GM23338 (cell line): Measurements from ENCODE around the gene LARGE1. TPM values are rescaled to one million over a fixed set of nuclear protein-coding genes. Genes with fewer than 3 reads are reported as not detected.

Source experiments
- ATAC-seq: fragments of 200-7000 bp; cut with Tn5 transposase; 3 replicates; pipeline ENCODE4 v1.9.1; 2020
- DNase-seq: peaks from one replicate; pipeline ENCODE4 v3.0.0-alpha.2; 2015; ENCODE audit warnings: low spot score
- H2AFZ ChIP-seq: fragments of 200-600 bp; sonication (generic); 2 replicates; pipeline ENCODE4 v1.8.0; 2016; ENCODE audit warnings: antibody characterized with exemption, mild to moderate bottlenecking, moderate library complexity
- H3F3A ChIP-seq: fragments of 200-600 bp; sonication (generic); replicated peaks from 2 replicates; pipeline ENCODE4 v1.8.0; 2017; ENCODE audit warnings: antibody characterized with exemption, mixed run types, low read depth
- H3K27ac ChIP-seq: fragments of 200-600 bp; sonication (generic); 2 replicates; pipeline ENCODE4 v1.6.1; 2016; ENCODE audit warnings: low read depth
- H3K27me3 ChIP-seq: fragments of 200-600 bp; sonication (generic); 2 replicates; pipeline ENCODE4 v1.8.0; 2016; ENCODE audit warnings: mild to moderate bottlenecking, mixed run types, moderate library complexity; ENCODE audit not compliant: insufficient read depth
- H3K36me3 ChIP-seq: fragments of 200-600 bp; sonication (generic); 2 replicates; pipeline ENCODE4 v1.8.0; 2016; ENCODE audit warnings: mild to moderate bottlenecking; ENCODE audit not compliant: insufficient read depth
- H3K4me1 ChIP-seq: fragments of 200-600 bp; sonication (generic); 2 replicates; pipeline ENCODE4 v1.8.0; 2016; ENCODE audit warnings: mild to moderate bottlenecking, moderate library complexity; ENCODE audit not compliant: insufficient read depth
- H3K4me2 ChIP-seq: fragments of 200-600 bp; sonication (generic); 2 replicates; pipeline ENCODE4 v1.7.1; 2017; ENCODE audit warnings: mixed run types
- H3K4me3 ChIP-seq: fragments of 200-600 bp; sonication (generic); 2 replicates; pipeline ENCODE4 v1.6.1; 2016; ENCODE audit warnings: mixed run types
- H3K79me2 ChIP-seq: fragments of 200-600 bp; sonication (generic); replicated peaks from 2 replicates; pipeline ENCODE4 v1.8.0; 2017; ENCODE audit warnings: mild to moderate bottlenecking; ENCODE audit not compliant: insufficient read depth
- H3K9me2 ChIP-seq: fragments of 200-600 bp; sonication (generic); 2 replicates; pipeline ENCODE4 v1.8.0; 2017; ENCODE audit not compliant: insufficient read depth
- H4K20me1 ChIP-seq: fragments of 200-600 bp; sonication (generic); replicated peaks from 2 replicates; pipeline ENCODE4 v1.8.0; 2017; ENCODE audit warnings: mild to moderate bottlenecking; ENCODE audit not compliant: insufficient read depth
- H3K27ac Mint-ChIP-seq: 2 replicates; pipeline ENCODE4 v1.8.0; 2020; ENCODE audit warnings: inconsistent platforms, mild to moderate bottlenecking, moderate library complexity, mixed read lengths
- H3K27me3 Mint-ChIP-seq: 3 replicates; pipeline ENCODE4 v1.8.0; 2022; ENCODE audit warnings: low read depth, mild to moderate bottlenecking, moderate library complexity, mixed read lengths, inconsistent platforms; ENCODE audit not compliant: insufficient read depth, poor library complexity
- H3K36me3 Mint-ChIP-seq: 3 replicates; pipeline ENCODE4 v1.8.0; 2021; ENCODE audit warnings: low read depth, mild to moderate bottlenecking, inconsistent platforms, moderate library complexity, mixed read lengths
- H3K4me1 Mint-ChIP-seq: 3 replicates; pipeline ENCODE4 v1.8.0; 2020; ENCODE audit warnings: mild to moderate bottlenecking, inconsistent platforms, mixed read lengths
- H3K4me3 Mint-ChIP-seq: 3 replicates; pipeline ENCODE4 v1.8.0; 2021; ENCODE audit warnings: moderate library complexity, mild to moderate bottlenecking, inconsistent platforms, mixed read lengths
- H3K9me3 Mint-ChIP-seq: 3 replicates; pipeline ENCODE4 v1.8.0; 2020; ENCODE audit warnings: moderate library complexity, mild to moderate bottlenecking, inconsistent platforms, mixed read lengths
- CREB1 ChIP-seq: fragments of 250-450 bp; sonication (Bioruptor Pico); IDR thresholded peaks from 2 replicates; pipeline ENCODE4 v1.5.0; 2020; ENCODE audit warnings: low read depth, mild to moderate bottlenecking, moderate library complexity
- ETS1 ChIP-seq: IDR thresholded peaks from 2 replicates; pipeline ENCODE4 v1.6.1; 2016; ENCODE audit warnings: antibody characterized with exemption
- EZH2 ChIP-seq: fragments of 200-600 bp; sonication (generic); IDR thresholded peaks from one replicate; pipeline ENCODE4 v1.8.0; 2017; ENCODE audit warnings: antibody characterized with exemption, mild to moderate bottlenecking, low read depth; ENCODE audit not compliant: unreplicated experiment
- JUNB ChIP-seq: IDR thresholded peaks from one replicate; pipeline ENCODE4 v1.6.1; 2016; ENCODE audit warnings: antibody characterized with exemption; ENCODE audit not compliant: unreplicated experiment
- NANOG ChIP-seq: IDR thresholded peaks from 2 replicates; pipeline ENCODE4 v1.6.1; 2016; ENCODE audit warnings: antibody characterized with exemption, borderline replicate concordance
- POLR2AphosphoS5 ChIP-seq: IDR thresholded peaks from 2 replicates; pipeline ENCODE4 v1.6.1; 2016; ENCODE audit warnings: antibody characterized with exemption, low read depth
- REST ChIP-seq: IDR thresholded peaks from one replicate; pipeline ENCODE4 v1.6.1; 2018; ENCODE audit warnings: antibody characterized with exemption; ENCODE audit not compliant: unreplicated experiment
- ZNF114 ChIP-seq: fragments of 250-450 bp; sonication (Bioruptor Pico); IDR thresholded peaks from 2 replicates; pipeline ENCODE4 v1.5.0; 2020; ENCODE audit warnings: mild to moderate bottlenecking, moderate library complexity
- ZNF331 ChIP-seq: fragments of 250-450 bp; sonication (Bioruptor Pico); IDR thresholded peaks from 2 replicates; pipeline ENCODE4 v1.5.0; 2020; ENCODE audit warnings: low read depth, mild to moderate bottlenecking, moderate library complexity
- polyA plus RNA-seq: library from polyadenylated mRNA; unstranded; fragments of >200 nt; fragmentation: Nextera tagmentation; extraction: Ambion mirVana; gene quantifications from 2 replicates; pipeline ENCODE4 v1.2.1, GENCODE V29; 2016
- total RNA-seq: library from RNA; depleted of rRNA; stranded (reverse); fragments of >200 nt; shearing (Covaris generic); gene quantifications from 2 replicates; pipeline ENCODE4 v1.2.3, GENCODE V29; 2014
- TF ChIP-seq, protein P1 (sequence below), 2 experiments: fragments of 200-600 bp in 1 of 2; sonication (generic) in 1 of 2; conservative IDR thresholded peaks; 2 replicates each; pipeline versions ENCODE4 v1.5.1 to v1.6.1; 2016 to 2017; ENCODE audit warnings: antibody characterized with exemption in 2 of 2, low read depth in 2 of 2, mild to moderate bottlenecking in 2 of 2, moderate library complexity in 1 of 2
- TF ChIP-seq, protein P2 (sequence below): fragments of 250-450 bp; sonication (Bioruptor Pico); IDR thresholded peaks from 2 replicates; pipeline ENCODE4 v1.5.0; 2020; ENCODE audit warnings: mild to moderate bottlenecking, moderate library complexity

Gene LARGE1
- total and polyA plus RNA-seq, 2 experiments from 2014 or later, result 12.8 to 75.6 TPM

DNA sequence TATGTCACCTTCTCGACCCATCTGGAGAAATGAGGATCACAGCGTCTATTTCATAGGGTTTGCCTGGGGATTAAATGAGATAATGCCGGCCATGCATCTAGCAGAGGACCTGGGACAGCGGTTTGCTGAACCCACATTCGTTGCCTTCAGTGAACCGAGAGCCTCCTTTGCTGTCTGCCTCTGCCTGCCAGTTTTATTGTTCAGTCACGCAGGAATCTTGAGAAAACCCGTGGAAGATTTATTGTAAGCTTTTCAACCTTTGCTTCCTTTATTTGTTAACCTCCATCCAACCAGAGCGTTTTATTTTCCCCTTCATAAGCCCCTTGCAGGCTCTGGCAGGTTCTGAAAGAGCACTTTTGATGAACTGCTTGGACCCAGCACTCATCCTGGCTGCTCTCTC, 659.8 kb downstream of the LARGE1 start (continued):
- TF ChIP-seq ETS1, result no peak
- TF ChIP-seq, protein P1, sequence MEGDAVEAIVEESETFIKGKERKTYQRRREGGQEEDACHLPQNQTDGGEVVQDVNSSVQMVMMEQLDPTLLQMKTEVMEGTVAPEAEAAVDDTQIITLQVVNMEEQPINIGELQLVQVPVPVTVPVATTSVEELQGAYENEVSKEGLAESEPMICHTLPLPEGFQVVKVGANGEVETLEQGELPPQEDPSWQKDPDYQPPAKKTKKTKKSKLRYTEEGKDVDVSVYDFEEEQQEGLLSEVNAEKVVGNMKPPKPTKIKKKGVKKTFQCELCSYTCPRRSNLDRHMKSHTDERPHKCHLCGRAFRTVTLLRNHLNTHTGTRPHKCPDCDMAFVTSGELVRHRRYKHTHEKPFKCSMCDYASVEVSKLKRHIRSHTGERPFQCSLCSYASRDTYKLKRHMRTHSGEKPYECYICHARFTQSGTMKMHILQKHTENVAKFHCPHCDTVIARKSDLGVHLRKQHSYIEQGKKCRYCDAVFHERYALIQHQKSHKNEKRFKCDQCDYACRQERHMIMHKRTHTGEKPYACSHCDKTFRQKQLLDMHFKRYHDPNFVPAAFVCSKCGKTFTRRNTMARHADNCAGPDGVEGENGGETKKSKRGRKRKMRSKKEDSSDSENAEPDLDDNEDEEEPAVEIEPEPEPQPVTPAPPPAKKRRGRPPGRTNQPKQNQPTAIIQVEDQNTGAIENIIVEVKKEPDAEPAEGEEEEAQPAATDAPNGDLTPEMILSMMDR (conservative IDR thresholded peaks at IDR 0.05; ENCODE audit: low read depth in 2 of 2), result no peak
- no peak for TF ChIP-seq JUNB
- no peak for TF ChIP-seq ZNF331 (CRISPR knock-in tag)
- TF ChIP-seq CREB1 (CRISPR knock-in tag), result no peak

- no peaks in the 10 kb centered on the region for H3K27me3 Mint-ChIP-seq
- no peak overlapping the region for H3K4me3 ChIP-seq
- TF ChIP-seq CREB1 (CRISPR knock-in tag) (no peak), ZNF331 (CRISPR knock-in tag) (no peak), POLR2AphosphoS5 (no peak), JUNB (no peak), ZNF114 (no peak), REST (no peak), EZH2 (no peak), NANOG (no peak)
- TF ChIP-seq, protein P2, sequence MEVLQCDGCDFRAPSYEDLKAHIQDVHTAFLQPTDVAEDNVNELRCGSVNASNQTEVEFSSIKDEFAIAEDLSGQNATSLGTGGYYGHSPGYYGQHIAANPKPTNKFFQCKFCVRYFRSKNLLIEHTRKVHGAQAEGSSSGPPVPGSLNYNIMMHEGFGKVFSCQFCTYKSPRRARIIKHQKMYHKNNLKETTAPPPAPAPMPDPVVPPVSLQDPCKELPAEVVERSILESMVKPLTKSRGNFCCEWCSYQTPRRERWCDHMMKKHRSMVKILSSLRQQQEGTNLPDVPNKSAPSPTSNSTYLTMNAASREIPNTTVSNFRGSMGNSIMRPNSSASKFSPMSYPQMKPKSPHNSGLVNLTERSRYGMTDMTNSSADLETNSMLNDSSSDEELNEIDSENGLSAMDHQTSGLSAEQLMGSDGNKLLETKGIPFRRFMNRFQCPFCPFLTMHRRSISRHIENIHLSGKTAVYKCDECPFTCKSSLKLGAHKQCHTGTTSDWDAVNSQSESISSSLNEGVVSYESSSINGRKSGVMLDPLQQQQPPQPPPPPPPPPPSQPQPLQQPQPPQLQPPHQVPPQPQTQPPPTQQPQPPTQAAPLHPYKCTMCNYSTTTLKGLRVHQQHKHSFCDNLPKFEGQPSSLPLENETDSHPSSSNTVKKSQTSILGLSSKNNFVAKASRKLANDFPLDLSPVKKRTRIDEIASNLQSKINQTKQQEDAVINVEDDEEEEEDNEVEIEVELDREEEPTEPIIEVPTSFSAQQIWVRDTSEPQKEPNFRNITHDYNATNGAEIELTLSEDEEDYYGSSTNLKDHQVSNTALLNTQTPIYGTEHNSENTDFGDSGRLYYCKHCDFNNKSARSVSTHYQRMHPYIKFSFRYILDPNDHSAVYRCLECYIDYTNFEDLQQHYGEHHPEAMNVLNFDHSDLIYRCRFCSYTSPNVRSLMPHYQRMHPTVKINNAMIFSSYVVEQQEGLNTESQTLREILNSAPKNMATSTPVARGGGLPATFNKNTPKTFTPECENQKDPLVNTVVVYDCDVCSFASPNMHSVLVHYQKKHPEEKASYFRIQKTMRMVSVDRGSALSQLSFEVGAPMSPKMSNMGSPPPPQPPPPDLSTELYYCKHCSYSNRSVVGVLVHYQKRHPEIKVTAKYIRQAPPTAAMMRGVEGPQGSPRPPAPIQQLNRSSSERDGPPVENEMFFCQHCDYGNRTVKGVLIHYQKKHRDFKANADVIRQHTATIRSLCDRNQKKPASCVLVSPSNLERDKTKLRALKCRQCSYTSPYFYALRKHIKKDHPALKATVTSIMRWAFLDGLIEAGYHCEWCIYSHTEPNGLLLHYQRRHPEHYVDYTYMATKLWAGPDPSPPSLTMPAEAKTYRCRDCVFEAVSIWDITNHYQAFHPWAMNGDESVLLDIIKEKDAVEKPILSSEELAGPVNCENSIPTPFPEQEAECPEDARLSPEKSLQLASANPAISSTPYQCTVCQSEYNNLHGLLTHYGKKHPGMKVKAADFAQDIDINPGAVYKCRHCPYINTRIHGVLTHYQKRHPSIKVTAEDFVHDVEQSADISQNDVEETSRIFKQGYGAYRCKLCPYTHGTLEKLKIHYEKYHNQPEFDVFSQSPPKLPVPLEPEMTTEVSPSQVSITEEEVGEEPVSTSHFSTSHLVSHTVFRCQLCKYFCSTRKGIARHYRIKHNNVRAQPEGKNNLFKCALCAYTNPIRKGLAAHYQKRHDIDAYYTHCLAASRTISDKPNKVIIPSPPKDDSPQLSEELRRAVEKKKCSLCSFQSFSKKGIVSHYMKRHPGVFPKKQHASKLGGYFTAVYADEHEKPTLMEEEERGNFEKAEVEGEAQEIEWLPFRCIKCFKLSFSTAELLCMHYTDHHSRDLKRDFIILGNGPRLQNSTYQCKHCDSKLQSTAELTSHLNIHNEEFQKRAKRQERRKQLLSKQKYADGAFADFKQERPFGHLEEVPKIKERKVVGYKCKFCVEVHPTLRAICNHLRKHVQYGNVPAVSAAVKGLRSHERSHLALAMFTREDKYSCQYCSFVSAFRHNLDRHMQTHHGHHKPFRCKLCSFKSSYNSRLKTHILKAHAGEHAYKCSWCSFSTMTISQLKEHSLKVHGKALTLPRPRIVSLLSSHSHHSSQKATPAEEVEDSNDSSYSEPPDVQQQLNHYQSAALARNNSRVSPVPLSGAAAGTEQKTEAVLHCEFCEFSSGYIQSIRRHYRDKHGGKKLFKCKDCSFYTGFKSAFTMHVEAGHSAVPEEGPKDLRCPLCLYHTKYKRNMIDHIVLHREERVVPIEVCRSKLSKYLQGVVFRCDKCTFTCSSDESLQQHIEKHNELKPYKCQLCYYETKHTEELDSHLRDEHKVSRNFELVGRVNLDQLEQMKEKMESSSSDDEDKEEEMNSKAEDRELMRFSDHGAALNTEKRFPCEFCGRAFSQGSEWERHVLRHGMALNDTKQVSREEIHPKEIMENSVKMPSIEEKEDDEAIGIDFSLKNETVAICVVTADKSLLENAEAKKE (CRISPR knock-in tag), result no peak
Observed at GRCh38 chr22:33255791-33256190, 664.5 kb downstream of the LARGE1 start.

More at GRCh38 chr22:33255791-33256190, 664.5 kb downstream of the LARGE1 start:
- H3K4me2 ChIP-seq, result no peak overlapping the region
- no peaks in the 10 kb centered on the region for H4K20me1 ChIP-seq
- ATAC-seq, result no peak
- H3K36me3 ChIP-seq, result no peaks in the 10 kb centered on the region
- no peaks in the 10 kb centered on the region for H3K79me2 ChIP-seq
- no peaks in the 10 kb centered on the region; the same call in 1 of the 2 replicates for H3K27me3 ChIP-seq
- H3F3A ChIP-seq, result no peaks in the 10 kb centered on the region
- no peak overlapping the region for H3K27ac ChIP-seq
- Mint-ChIP-seq H3K4me1 (peaks cover 4% of the 10 kb centered on the region; the same call in 1 of the 3 replicates), H3K36me3 (no peaks in the 10 kb centered on the region), H3K9me3 (no peaks in the 10 kb centered on the region), H3K27ac (no peak overlapping the region), H3K4me3 (no peak overlapping the region)
- no peak overlapping the region for H2AFZ ChIP-seq
- DNase-seq, result no peak
- no peaks in the 10 kb centered on the region for H3K4me1 ChIP-seq
- H3K9me2 ChIP-seq, result peaks cover 2% of the 10 kb centered on the region; the same call in 1 of the 2 replicates
